ENCODE data around the gene CHAD.

Gene CHAD

GRCh38 chr17:50466371-50467113 lies 2.1 kb downstream of the CHAD start:
- H3K4me1 ChIP-seq (ENCODE audit: control insufficient read depth, low read depth, low read length), result no peaks in the 10 kb centered on the region
- no peak overlapping the region for H3K23ac ChIP-seq (ENCODE audit: low read length)
- H2AK5ac ChIP-seq (ENCODE audit: low read length), result no peak overlapping the region
- H2BK5ac ChIP-seq (ENCODE audit: low read length), result no peak overlapping the region
- no peak overlapping the region for H2BK15ac ChIP-seq (replicated peaks; ENCODE audit: low read depth)
- no peak overlapping the region for H4K5ac ChIP-seq (ENCODE audit: low read length)
- no peaks in the 10 kb centered on the region for H3K27me3 ChIP-seq (ENCODE audit: insufficient read depth, low read length, poor library complexity)
- no peak overlapping the region for H4K8ac ChIP-seq (ENCODE audit: low read depth, low read length)
- no peaks in the 10 kb centered on the region for H3K79me2 ChIP-seq (ENCODE audit: control insufficient read depth, insufficient read depth, low read length)
- H3K18ac ChIP-seq (ENCODE audit: low read length), result no peak overlapping the region
- no CpG with 5 or more reads among the region's 9 CpGs for WGBS (ENCODE audit: extremely low coverage, insufficient coverage, low lambda C conversion rate)
- H3K36me3 ChIP-seq (ENCODE audit: control insufficient read depth, insufficient read depth, low read length), result no peaks in the 10 kb centered on the region
- no peak overlapping the region for H3K4ac ChIP-seq (ENCODE audit: low read depth, low read length)
- H3K79me1 ChIP-seq (ENCODE audit: low read length), result no peaks in the 10 kb centered on the region
- no peak overlapping the region for H3K9ac ChIP-seq (ENCODE audit: low read length)
- DNase-seq, result no peak
- no peak overlapping the region for H3K27ac ChIP-seq (ENCODE audit: low read depth, low read length)
- no peak overlapping the region for H2BK120ac ChIP-seq (ENCODE audit: low read depth, low read length)
- H3K4me3 ChIP-seq (ENCODE audit: low read length), result no peak overlapping the region
- H3K4me2 ChIP-seq (ENCODE audit: low read length), result no peak overlapping the region
- no peak overlapping the region for H3K56ac ChIP-seq (ENCODE audit: low read length)

GRCh38 chr17:50465635-50466034 lies 3.0 kb downstream of the CHAD start:
- H2BK5ac ChIP-seq (ENCODE audit: low read length), result no peak overlapping the region
- WGBS (ENCODE audit: extremely low coverage, insufficient coverage, low lambda C conversion rate), result no CpG with 5 or more reads among the region's 9 CpGs
- no peak overlapping the region for H2AK5ac ChIP-seq (ENCODE audit: low read length)
- no peak overlapping the region for H3K56ac ChIP-seq (ENCODE audit: low read length)
- H2BK120ac ChIP-seq (ENCODE audit: low read depth, low read length), result no peak overlapping the region
- no peaks in the 10 kb centered on the region for H3K4me1 ChIP-seq (ENCODE audit: control insufficient read depth, low read depth, low read length)
- H3K23ac ChIP-seq (ENCODE audit: low read length), result no peak overlapping the region
- H3K79me2 ChIP-seq (ENCODE audit: control insufficient read depth, insufficient read depth, low read length), result no peaks in the 10 kb centered on the region
- no peak overlapping the region for H3K4me3 ChIP-seq (ENCODE audit: low read length)
- no peaks in the 10 kb centered on the region for H3K36me3 ChIP-seq (ENCODE audit: control insufficient read depth, insufficient read depth, low read length)
- H4K5ac ChIP-seq (ENCODE audit: low read length), result no peak overlapping the region
- no peak overlapping the region for H3K4me2 ChIP-seq (ENCODE audit: low read length)
- H3K9ac ChIP-seq (ENCODE audit: low read length), result no peak overlapping the region
- H2BK15ac ChIP-seq (replicated peaks; ENCODE audit: low read depth), result no peak overlapping the region
- no peaks in the 10 kb centered on the region for H3K79me1 ChIP-seq (ENCODE audit: low read length)
- H3K18ac ChIP-seq (ENCODE audit: low read length), result no peak overlapping the region
- H3K27me3 ChIP-seq (ENCODE audit: insufficient read depth, low read length, poor library complexity), result no peaks in the 10 kb centered on the region
- no peak overlapping the region for H4K8ac ChIP-seq (ENCODE audit: low read depth, low read length)
- H3K4ac ChIP-seq (ENCODE audit: low read depth, low read length), result no peak overlapping the region
- no peak overlapping the region for H3K27ac ChIP-seq (ENCODE audit: low read depth, low read length)
- DNase-seq, result no peak

DNA sequence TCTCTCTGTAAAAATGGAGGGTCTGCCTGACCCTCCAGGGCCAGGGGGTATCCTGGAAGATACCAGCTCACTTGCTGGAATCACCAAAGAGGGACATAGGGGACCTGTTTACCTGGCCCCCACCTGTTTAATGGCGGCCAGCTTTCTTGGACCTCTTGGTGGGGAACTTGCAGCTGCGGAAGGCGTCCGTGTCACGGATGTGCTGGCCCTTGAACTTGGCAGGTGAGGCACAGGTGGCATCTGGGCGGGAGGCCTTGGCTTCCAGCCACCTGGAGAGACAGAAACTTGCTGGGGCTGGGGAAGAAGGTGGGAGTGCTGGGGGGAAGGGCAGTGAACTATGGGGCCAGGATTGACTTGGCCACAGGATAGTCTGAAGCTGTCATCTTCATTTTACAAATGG lies 3.5 kb downstream of the CHAD start:
- Histone ChIP-seq H3K9ac (ENCODE audit: low read length) (no peak overlapping the region), H3K36me3 (ENCODE audit: control insufficient read depth, insufficient read depth, low read length) (no peaks in the 10 kb centered on the region), H3K4me3 (ENCODE audit: low read length) (no peak overlapping the region), H3K56ac (ENCODE audit: low read length) (no peak overlapping the region), H4K8ac (ENCODE audit: low read depth, low read length) (no peak overlapping the region), H2AK5ac (ENCODE audit: low read length) (no peak overlapping the region), H3K27ac (ENCODE audit: low read depth, low read length) (no peak overlapping the region), H2BK120ac (ENCODE audit: low read depth, low read length) (no peak overlapping the region), H3K23ac (ENCODE audit: low read length) (no peak overlapping the region), H3K4ac (ENCODE audit: low read depth, low read length) (no peak overlapping the region), H3K18ac (ENCODE audit: low read length) (no peak overlapping the region), H3K27me3 (ENCODE audit: insufficient read depth, low read length, poor library complexity) (no peaks in the 10 kb centered on the region), H4K5ac (ENCODE audit: low read length) (no peak overlapping the region), H3K79me1 (ENCODE audit: low read length) (no peaks in the 10 kb centered on the region), H3K4me1 (ENCODE audit: control insufficient read depth, low read depth, low read length) (no peaks in the 10 kb centered on the region), H2BK5ac (ENCODE audit: low read length) (no peak overlapping the region), H2BK15ac (replicated peaks; ENCODE audit: low read depth) (no peak overlapping the region), H3K79me2 (ENCODE audit: control insufficient read depth, insufficient read depth, low read length) (no peaks in the 10 kb centered on the region), H3K4me2 (ENCODE audit: low read length) (no peak overlapping the region)
- WGBS (ENCODE audit: extremely low coverage, insufficient coverage, low lambda C conversion rate), result no CpG with 5 or more reads among the region's 6 CpGs
- DNase-seq, result no peak

- Histone ChIP-seq H3K4ac (ENCODE audit: low read depth, low read length) (no peak overlapping the region), H2AK5ac (ENCODE audit: low read length) (no peak overlapping the region), H3K4me1 (ENCODE audit: control insufficient read depth, low read depth, low read length) (no peaks in the 10 kb centered on the region), H2BK5ac (ENCODE audit: low read length) (no peak overlapping the region), H3K4me2 (ENCODE audit: low read length) (no peak overlapping the region), H3K79me1 (ENCODE audit: low read length) (no peaks in the 10 kb centered on the region), H3K56ac (ENCODE audit: low read length) (no peak overlapping the region), H3K27me3 (ENCODE audit: insufficient read depth, low read length, poor library complexity) (no peaks in the 10 kb centered on the region), H3K79me2 (ENCODE audit: control insufficient read depth, insufficient read depth, low read length) (no peaks in the 10 kb centered on the region), H3K9ac (ENCODE audit: low read length) (no peak overlapping the region), H3K4me3 (ENCODE audit: low read length) (no peak overlapping the region), H3K18ac (ENCODE audit: low read length) (no peak overlapping the region), H3K36me3 (ENCODE audit: control insufficient read depth, insufficient read depth, low read length) (no peaks in the 10 kb centered on the region), H4K5ac (ENCODE audit: low read length) (no peak overlapping the region), H2BK15ac (replicated peaks; ENCODE audit: low read depth) (no peak overlapping the region), H2BK120ac (ENCODE audit: low read depth, low read length) (no peak overlapping the region), H3K27ac (ENCODE audit: low read depth, low read length) (no peak overlapping the region), H4K8ac (ENCODE audit: low read depth, low read length) (no peak overlapping the region), H3K23ac (ENCODE audit: low read length) (no peak overlapping the region)
- DNase-seq, result no peak
- WGBS (ENCODE audit: extremely low coverage, insufficient coverage, low lambda C conversion rate), result no CpG with 5 or more reads among the region's 4 CpGs
Measured at GRCh38 chr17:50464736-50465135, 3.9 kb downstream of the CHAD start.

DNA sequence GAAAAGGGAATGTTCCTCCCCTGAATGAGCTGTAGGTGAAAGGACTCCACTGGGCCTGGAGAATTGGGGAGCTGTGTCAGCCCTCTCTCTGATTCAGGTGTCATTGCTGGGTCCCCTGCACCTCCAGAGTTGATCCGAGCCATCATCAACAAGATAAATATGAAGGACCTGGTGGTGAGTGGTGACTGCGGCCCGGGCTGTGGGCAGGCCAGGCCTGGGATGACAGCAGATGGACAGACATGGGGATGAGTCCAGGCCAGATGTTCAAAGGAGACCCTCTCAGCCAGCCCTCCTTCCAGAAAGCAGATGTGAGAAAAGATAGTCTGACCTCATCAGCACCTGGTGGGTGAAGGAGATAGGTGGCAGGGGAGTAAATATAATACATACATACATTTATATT lies 4.6 kb downstream of the CHAD start:
- Histone ChIP-seq H3K79me2 (ENCODE audit: control insufficient read depth, insufficient read depth, low read length) (no peaks in the 10 kb centered on the region), H3K27ac (ENCODE audit: low read depth, low read length) (no peak overlapping the region), H4K5ac (ENCODE audit: low read length) (no peak overlapping the region), H3K79me1 (ENCODE audit: low read length) (no peaks in the 10 kb centered on the region), H4K8ac (ENCODE audit: low read depth, low read length) (no peak overlapping the region), H2BK5ac (ENCODE audit: low read length) (no peak overlapping the region), H3K27me3 (ENCODE audit: insufficient read depth, low read length, poor library complexity) (no peaks in the 10 kb centered on the region), H3K18ac (ENCODE audit: low read length) (no peak overlapping the region), H3K23ac (ENCODE audit: low read length) (no peak overlapping the region), H3K4me3 (ENCODE audit: low read length) (no peak overlapping the region), H3K36me3 (ENCODE audit: control insufficient read depth, insufficient read depth, low read length) (no peaks in the 10 kb centered on the region), H2BK120ac (ENCODE audit: low read depth, low read length) (no peak overlapping the region), H3K56ac (ENCODE audit: low read length) (no peak overlapping the region), H3K9ac (ENCODE audit: low read length) (no peak overlapping the region), H3K4ac (ENCODE audit: low read depth, low read length) (no peak overlapping the region), H2BK15ac (replicated peaks; ENCODE audit: low read depth) (no peak overlapping the region), H3K4me1 (ENCODE audit: control insufficient read depth, low read depth, low read length) (no peaks in the 10 kb centered on the region), H2AK5ac (ENCODE audit: low read length) (no peak overlapping the region), H3K4me2 (ENCODE audit: low read length) (no peak overlapping the region)
- WGBS (ENCODE audit: extremely low coverage, insufficient coverage, low lambda C conversion rate), result no CpG with 5 or more reads among the region's 3 CpGs
- no peak for DNase-seq

GRCh38 chr17:50462446-50462845 lies 6.2 kb downstream of the CHAD start:
- no peak overlapping the region for H3K4ac ChIP-seq (ENCODE audit: low read depth, low read length)
- H2BK15ac ChIP-seq (replicated peaks; ENCODE audit: low read depth), result no peak overlapping the region
- H3K79me2 ChIP-seq (ENCODE audit: control insufficient read depth, insufficient read depth, low read length), result no peaks in the 10 kb centered on the region
- no peak overlapping the region for H2AK5ac ChIP-seq (ENCODE audit: low read length)
- H3K4me3 ChIP-seq (ENCODE audit: low read length), result no peak overlapping the region
- no peak overlapping the region for H2BK120ac ChIP-seq (ENCODE audit: low read depth, low read length)
- no peak for DNase-seq
- H3K23ac ChIP-seq (ENCODE audit: low read length), result no peak overlapping the region
- no peak overlapping the region for H3K9ac ChIP-seq (ENCODE audit: low read length)
- no peak overlapping the region for H3K56ac ChIP-seq (ENCODE audit: low read length)
- H3K79me1 ChIP-seq (ENCODE audit: low read length), result no peaks in the 10 kb centered on the region
- H2BK5ac ChIP-seq (ENCODE audit: low read length), result no peak overlapping the region
- H3K18ac ChIP-seq (ENCODE audit: low read length), result no peak overlapping the region
- WGBS (ENCODE audit: extremely low coverage, insufficient coverage, low lambda C conversion rate), result no CpG with 5 or more reads among the region's 9 CpGs
- no peak overlapping the region for H3K27ac ChIP-seq (ENCODE audit: low read depth, low read length)
- H3K4me1 ChIP-seq (ENCODE audit: control insufficient read depth, low read depth, low read length), result no peaks in the 10 kb centered on the region
- no peak overlapping the region for H3K4me2 ChIP-seq (ENCODE audit: low read length)
- no peak overlapping the region for H4K5ac ChIP-seq (ENCODE audit: low read length)
- no peak overlapping the region for H4K8ac ChIP-seq (ENCODE audit: low read depth, low read length)
- no peaks in the 10 kb centered on the region for H3K27me3 ChIP-seq (ENCODE audit: insufficient read depth, low read length, poor library complexity)
- H3K36me3 ChIP-seq (ENCODE audit: control insufficient read depth, insufficient read depth, low read length), result no peaks in the 10 kb centered on the region

All from mesendoderm (in vitro differentiated cells).